Activated CD8-positive, alpha-beta memory T cell treated with anti-CD3 and anti-CD28 coated beads for 24 hours (primary cell): Measurements from ENCODE around the gene HAPLN3.

Source experiments
- DNase-seq: peaks from one replicate; pipeline ENCODE4 v3.0.0-alpha.2; 2020

The HAPLN3 gene

GRCh38 chr15:88909956-88910831 lies 14.8 kb upstream of the HAPLN3 start:
- DNase-seq: no peak

GRCh38 chr15:88908697-88909621 lies 13.6 kb upstream of the HAPLN3 start:
- DNase-seq: no peak

GRCh38 chr15:88908123-88908522 lies 12.8 kb upstream of the HAPLN3 start:
- no peak for DNase-seq

GRCh38 chr15:88907111-88907510 lies 11.8 kb upstream of the HAPLN3 start:
- DNase-seq: no peak

- no peak for DNase-seq
These were observed 11.2 kb upstream of the HAPLN3 start for GRCh38 chr15:88906551-88906950.

- DNase-seq: no peak
These were observed 10.8 kb upstream of the HAPLN3 start for GRCh38 chr15:88906130-88906529.

GRCh38 chr15:88905576-88905975 lies 10.2 kb upstream of the HAPLN3 start:
- DNase-seq: no peak

GRCh38 chr15:88904624-88905327 lies 9.4 kb upstream of the HAPLN3 start:
- DNase-seq: peak; percentile 95

- DNase-seq: no peak
These were observed 8.9 kb upstream of the HAPLN3 start for GRCh38 chr15:88904257-88904623.

- no peak for DNase-seq
These were observed 7.5 kb upstream of the HAPLN3 start for GRCh38 chr15:88902846-88903245.

GRCh38 chr15:88902221-88902835 lies 7.0 kb upstream of the HAPLN3 start:
- no peak for DNase-seq

- no peak for DNase-seq
These were observed 6.3 kb upstream of the HAPLN3 start for GRCh38 chr15:88901508-88902220.

- no peak for DNase-seq
These were observed 5.7 kb upstream of the HAPLN3 start for GRCh38 chr15:88900982-88901418.

- no peak for DNase-seq
These were observed 5.1 kb upstream of the HAPLN3 start for GRCh38 chr15:88900309-88900981.

GRCh38 chr15:88899251-88899650 lies 3.9 kb upstream of the HAPLN3 start:
- no peak for DNase-seq

GRCh38 chr15:88898736-88899135 lies 3.4 kb upstream of the HAPLN3 start:
- no peak for DNase-seq

GRCh38 chr15:88897456-88898194 lies 2.3 kb upstream of the HAPLN3 start:
- peak; percentile 85 for DNase-seq

GRCh38 chr15:88897142-88897455 lies 1.8 kb upstream of the HAPLN3 start:
- no peak for DNase-seq

- DNase-seq: no peak
These were observed 1.1 kb upstream of the HAPLN3 start for GRCh38 chr15:88896333-88897033.

- DNase-seq: peak; percentile 93
These were observed 961 bp downstream of the HAPLN3 start for GRCh38 chr15:88894348-88894818.
